ENCODE data around the gene TIPIN.
"Not testable (repeated sequence)": the region's sequence is repeated elsewhere in the genome, so short reads cannot be mapped to it uniquely, and the experiment has no call there.

The TIPIN gene

GRCh38 chr15:66356359-66357236 lies at the start of gene TIPIN:
Gene TIPIN, minus strand, starts transcription at chr15:66356685. Its CDS starts 3,738 bp downstream, at chr15:66352947.
- DNase-seq (ENCODE audit: low read depth), result peak; percentile 95

GRCh38 chr15:66405615-66406014 lies 49.1 kb upstream of the TIPIN start:
- DNase-seq (ENCODE audit: low read depth), result peak; percentile 20

- DNase-seq (ENCODE audit: low read depth), result no peak
Observed at GRCh38 chr15:66405007-66405406, 48.5 kb upstream of the TIPIN start.

GRCh38 chr15:66404532-66404931 lies 48.0 kb upstream of the TIPIN start:
- no peak for DNase-seq (ENCODE audit: low read depth)

GRCh38 chr15:66404122-66404521 lies 47.6 kb upstream of the TIPIN start:
- DNase-seq (ENCODE audit: low read depth), result no peak

GRCh38 chr15:66403323-66403722 lies 46.8 kb upstream of the TIPIN start:
- no peak for DNase-seq (ENCODE audit: low read depth)

GRCh38 chr15:66402761-66403284 lies 46.3 kb upstream of the TIPIN start:
- no peak for DNase-seq (ENCODE audit: low read depth)

GRCh38 chr15:66401130-66402021 lies 44.9 kb upstream of the TIPIN start:
- DNase-seq (ENCODE audit: low read depth), result peak; percentile 25

- peak; percentile 32 for DNase-seq (ENCODE audit: low read depth)
Observed at GRCh38 chr15:66400351-66400774, 43.9 kb upstream of the TIPIN start.

GRCh38 chr15:66399276-66399675 lies 42.8 kb upstream of the TIPIN start:
- no peak for DNase-seq (ENCODE audit: low read depth)

- no peak for DNase-seq (ENCODE audit: low read depth)
Observed at GRCh38 chr15:66394915-66395314, 38.4 kb upstream of the TIPIN start.

- DNase-seq (ENCODE audit: low read depth), result no peak
Observed at GRCh38 chr15:66394472-66394871, 38.0 kb upstream of the TIPIN start.

- not testable (repeated sequence) for DNase-seq (ENCODE audit: low read depth)
Observed at GRCh38 chr15:66393037-66393436, 36.6 kb upstream of the TIPIN start.

GRCh38 chr15:66390678-66391077 lies 34.2 kb upstream of the TIPIN start:
- DNase-seq (ENCODE audit: low read depth), result no peak

- DNase-seq (ENCODE audit: low read depth), result no peak
Observed at GRCh38 chr15:66389859-66390381, 33.4 kb upstream of the TIPIN start.

GRCh38 chr15:66389098-66389858 lies 32.8 kb upstream of the TIPIN start:
- DNase-seq (ENCODE audit: low read depth), result no peak

- DNase-seq (ENCODE audit: low read depth), result no peak
Observed at GRCh38 chr15:66388576-66388975, 32.1 kb upstream of the TIPIN start.

- no peak for DNase-seq (ENCODE audit: low read depth)
Observed at GRCh38 chr15:66388043-66388363, 31.5 kb upstream of the TIPIN start.

- DNase-seq (ENCODE audit: low read depth), result peak; percentile 78
Observed at GRCh38 chr15:66387163-66388042, 30.9 kb upstream of the TIPIN start.
